HEK293 (cell line): Measurements from ENCODE around the gene HYAL3.
A peak's percentile ranks its signal among the peaks of the same experiment; 100 is the strongest.

Experiments used
- CTCF ChIP-seq: fragments of 450-650 bp; formaldehyde crosslinking; IDR thresholded peaks from 2 replicates; pipeline ENCODE4 v1.5.1; 2016; ENCODE audit warnings: missing biosample characterization, missing genetic modification characterization
- HOXC10 ChIP-seq: sonication (generic); formaldehyde crosslinking; IDR thresholded peaks from 2 replicates; pipeline ENCODE4 v1.8.1; 2023; ENCODE audit warnings: mild to moderate bottlenecking, missing genetic modification reagents
- IKZF3 ChIP-seq: fragments of 450-650 bp; IDR thresholded peaks from 2 replicates; pipeline ENCODE4 v1.5.0; 2018; ENCODE audit warnings: missing biosample characterization, mild to moderate bottlenecking, missing genetic modification characterization, moderate library complexity
- ZBTB48 ChIP-seq: fragments of 450-650 bp; formaldehyde crosslinking; IDR thresholded peaks from 2 replicates; pipeline ENCODE4 v1.5.1; 2016; ENCODE audit warnings: missing biosample characterization, missing genetic modification characterization
- ZBTB7A ChIP-seq: fragments of 450-650 bp; formaldehyde crosslinking; IDR thresholded peaks from 2 replicates; pipeline ENCODE4 v1.5.1; 2016; ENCODE audit warnings: low read depth, missing biosample characterization, missing genetic modification characterization
- ZNF16 ChIP-seq: fragments of 450-650 bp; formaldehyde crosslinking; IDR thresholded peaks from 2 replicates; pipeline ENCODE4 v1.5.1; 2016; ENCODE audit warnings: low read depth, missing biosample characterization, missing genetic modification characterization
- ZNF660 ChIP-seq: fragments of 450-650 bp; IDR thresholded peaks from 2 replicates; pipeline ENCODE4 v1.5.1; 2018; ENCODE audit warnings: missing biosample characterization, mild to moderate bottlenecking, missing genetic modification characterization
- ZNF670 ChIP-seq: fragments of 450-650 bp; formaldehyde crosslinking; IDR thresholded peaks from 2 replicates; pipeline ENCODE4 v1.5.1; 2016; ENCODE audit warnings: missing biosample characterization, missing genetic modification characterization, low read depth
- ZNF768 ChIP-seq: fragments of 450-650 bp; formaldehyde crosslinking; IDR thresholded peaks from 2 replicates; pipeline ENCODE4 v1.5.1; 2018; ENCODE audit warnings: missing biosample characterization, mild to moderate bottlenecking, missing genetic modification characterization
- ZNF785 ChIP-seq: fragments of 450-650 bp; formaldehyde crosslinking; IDR thresholded peaks from 2 replicates; pipeline ENCODE4 v1.5.1; 2016; ENCODE audit warnings: missing biosample characterization, missing genetic modification characterization

GRCh38 chr3:50267280-50267913, 31.8 kb downstream of the HYAL3 start:
- TF ChIP-seq ZBTB7A (no peak), CTCF (no peak), ZNF785 (tag by site-specific recombination) (no peak), ZNF16 (tag by site-specific recombination) (no peak), ZNF768 (tag by site-specific recombination) (no peak), ZBTB48 (no peak), ZNF660 (tag by site-specific recombination) (no peak), ZNF670 (tag by site-specific recombination) (no peak), IKZF3 (0 out of 2 replicates have a peak, but pooled peaks have one; percentile 31), HOXC10 (CRISPR knock-in tag) (no peak)
